Prostate gland (tissue), 2 donors: Measurements from ENCODE around the gene HYPK.
"Not testable (repeated sequence)": the region's sequence is repeated elsewhere in the genome, so short reads cannot be mapped to it uniquely, and the experiment has no call there.

Source experiments
- POLR2A ChIP-seq: fragments of 450-650 bp; IDR thresholded peaks from one replicate; pipeline ENCODE4 v1.6.1; 2016; ENCODE audit warnings: antibody characterized with exemption, mild to moderate bottlenecking
- POLR2AphosphoS5 ChIP-seq: sonication (generic); formaldehyde crosslinking; IDR thresholded peaks from one replicate; pipeline ENCODE4 v1.6.1; 2017; ENCODE audit warnings: antibody characterized with exemption
- TF ChIP-seq, protein P1 (sequence below), 4 experiments: fragments of 200-600 bp in 2 of 4; fragments of 450-650 bp in 2 of 4; sonication (generic) in 2 of 4; IDR thresholded peaks; 1 replicate in 3 of 4; 2 replicates in 1 of 4; pipeline ENCODE4 v1.5.1; 2016 to 2019; ENCODE audit warnings: antibody characterized with exemption in 4 of 4, mild to moderate bottlenecking in 2 of 4, moderate library complexity in 2 of 4

DNA sequence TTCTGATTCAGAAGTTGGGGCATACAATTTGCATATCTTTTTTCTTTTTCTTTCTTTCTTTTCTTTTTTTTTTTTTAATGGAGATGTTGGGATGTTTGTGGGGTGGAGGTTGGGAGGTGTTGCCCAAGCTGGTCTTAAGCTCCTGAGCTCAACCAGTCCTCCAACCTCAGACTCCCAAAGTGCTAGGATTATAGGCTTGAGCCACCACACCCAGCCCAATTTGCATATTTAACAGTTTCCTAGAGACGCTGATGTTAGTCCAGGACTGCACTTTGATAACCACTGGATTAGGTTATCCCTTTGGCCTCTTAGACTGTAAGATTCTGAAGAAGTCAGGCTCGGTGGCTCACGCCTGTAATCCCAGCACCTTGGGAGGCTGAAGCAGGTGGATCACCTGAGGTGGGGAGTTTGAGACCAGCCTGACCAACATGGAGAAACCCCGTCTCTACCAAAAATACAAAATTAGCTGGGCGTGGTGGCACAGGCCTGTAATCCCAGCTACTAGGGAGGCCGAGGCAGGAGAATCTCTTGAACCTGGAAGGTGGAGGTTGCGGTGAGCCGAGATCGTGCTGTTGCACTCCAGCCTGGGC, 29.6 kb downstream of the HYPK start:
- TF ChIP-seq, protein P1, sequence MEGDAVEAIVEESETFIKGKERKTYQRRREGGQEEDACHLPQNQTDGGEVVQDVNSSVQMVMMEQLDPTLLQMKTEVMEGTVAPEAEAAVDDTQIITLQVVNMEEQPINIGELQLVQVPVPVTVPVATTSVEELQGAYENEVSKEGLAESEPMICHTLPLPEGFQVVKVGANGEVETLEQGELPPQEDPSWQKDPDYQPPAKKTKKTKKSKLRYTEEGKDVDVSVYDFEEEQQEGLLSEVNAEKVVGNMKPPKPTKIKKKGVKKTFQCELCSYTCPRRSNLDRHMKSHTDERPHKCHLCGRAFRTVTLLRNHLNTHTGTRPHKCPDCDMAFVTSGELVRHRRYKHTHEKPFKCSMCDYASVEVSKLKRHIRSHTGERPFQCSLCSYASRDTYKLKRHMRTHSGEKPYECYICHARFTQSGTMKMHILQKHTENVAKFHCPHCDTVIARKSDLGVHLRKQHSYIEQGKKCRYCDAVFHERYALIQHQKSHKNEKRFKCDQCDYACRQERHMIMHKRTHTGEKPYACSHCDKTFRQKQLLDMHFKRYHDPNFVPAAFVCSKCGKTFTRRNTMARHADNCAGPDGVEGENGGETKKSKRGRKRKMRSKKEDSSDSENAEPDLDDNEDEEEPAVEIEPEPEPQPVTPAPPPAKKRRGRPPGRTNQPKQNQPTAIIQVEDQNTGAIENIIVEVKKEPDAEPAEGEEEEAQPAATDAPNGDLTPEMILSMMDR (IDR thresholded peaks at IDR 0.05) = not testable (repeated sequence)
- not testable (repeated sequence) for TF ChIP-seq POLR2A, POLR2AphosphoS5
